Measurements from ENCODE around the gene F12. TPM values are rescaled to one million over a fixed set of nuclear protein-coding genes. Genes with fewer than 3 reads are reported as not detected.
A peak's percentile ranks its signal among the peaks of the same experiment; 100 is the strongest.

F12 gene
- total RNA-seq, result 1 to 10 TPM in 1 of 2 donors, under 1 TPM in 1; 0.95 to 2.9 TPM
- polyA plus RNA-seq (2013, experiment 1 of 2), result 0.75 TPM
- 0.46 TPM for polyA plus RNA-seq (2013, experiment 2 of 2)
- long read RNA-seq, experiment 1, partial matches to known transcripts, result 1 of 3 reads
- long read RNA-seq, experiment 1, other reads (novel, unspliced or antisense), result 1 of 3 reads
- long read RNA-seq, experiment 2, partial matches to known transcripts, result 3 of 7 reads
- long read RNA-seq, experiment 2, other reads (novel, unspliced or antisense), result 1 of 7 reads
- long read RNA-seq, experiment 3, partial matches to known transcripts, result 4 of 5 reads
- long read RNA-seq, experiment 3, other reads (novel, unspliced or antisense), result 0 of 5 reads
- long read RNA-seq, experiment 4, partial matches to known transcripts, result 1 of 5 reads
- long read RNA-seq, experiment 4, other reads (novel, unspliced or antisense), result 3 of 5 reads

GRCh38 chr5:177409043-177409801 lies at the start of gene F12:
Gene F12, minus strand, starts transcription at chr5:177409564. Its CDS starts 37 bp downstream, at chr5:177409527.
- Histone ChIP-seq H3K4me1 (ENCODE audit: control insufficient read depth, insufficient read depth, low read length) (no peaks in the 10 kb centered on the region), H3K36me3 (ENCODE audit: control insufficient read depth, insufficient read depth, low read length) (no peaks in the 10 kb centered on the region), H3K27me3 (ENCODE audit: control insufficient read depth, insufficient read depth, low read length, poor library complexity, severe bottlenecking) (peaks cover 73% of the 10 kb centered on the region), H3K27ac (ENCODE audit: low read depth, low read length) (no peak within 1 kb of the TSS), H3K9ac (ENCODE audit: extremely low read depth, low read length, poor library complexity, severe bottlenecking) (no peak within 1 kb of the TSS), H3K9me3 (ENCODE audit: control insufficient read depth, low read length) (no peaks in the 10 kb centered on the region), H3K4me3 (ENCODE audit: low read length) (no peak within 1 kb of the TSS)
- TF ChIP-seq, protein P1, sequence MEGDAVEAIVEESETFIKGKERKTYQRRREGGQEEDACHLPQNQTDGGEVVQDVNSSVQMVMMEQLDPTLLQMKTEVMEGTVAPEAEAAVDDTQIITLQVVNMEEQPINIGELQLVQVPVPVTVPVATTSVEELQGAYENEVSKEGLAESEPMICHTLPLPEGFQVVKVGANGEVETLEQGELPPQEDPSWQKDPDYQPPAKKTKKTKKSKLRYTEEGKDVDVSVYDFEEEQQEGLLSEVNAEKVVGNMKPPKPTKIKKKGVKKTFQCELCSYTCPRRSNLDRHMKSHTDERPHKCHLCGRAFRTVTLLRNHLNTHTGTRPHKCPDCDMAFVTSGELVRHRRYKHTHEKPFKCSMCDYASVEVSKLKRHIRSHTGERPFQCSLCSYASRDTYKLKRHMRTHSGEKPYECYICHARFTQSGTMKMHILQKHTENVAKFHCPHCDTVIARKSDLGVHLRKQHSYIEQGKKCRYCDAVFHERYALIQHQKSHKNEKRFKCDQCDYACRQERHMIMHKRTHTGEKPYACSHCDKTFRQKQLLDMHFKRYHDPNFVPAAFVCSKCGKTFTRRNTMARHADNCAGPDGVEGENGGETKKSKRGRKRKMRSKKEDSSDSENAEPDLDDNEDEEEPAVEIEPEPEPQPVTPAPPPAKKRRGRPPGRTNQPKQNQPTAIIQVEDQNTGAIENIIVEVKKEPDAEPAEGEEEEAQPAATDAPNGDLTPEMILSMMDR (conservative IDR thresholded peaks at IDR 0.05), result no peak
- H3K27ac Mint-ChIP-seq, result no peak within 1 kb of the TSS
- no peaks in the 10 kb centered on the region for H3K36me3 Mint-ChIP-seq (ENCODE audit: low read depth)
- no peaks in the 10 kb centered on the region for H3K9me3 Mint-ChIP-seq
- 86 to 90% methylated on average over 3 to 9 of the region's 9 CpGs for WGBS, 2 experiments (ENCODE audit: insufficient coverage in 1 of 2, insufficient read length in 1 of 2)
- no peak within 1 kb of the TSS for H3K4me3 Mint-ChIP-seq
- DNase-seq, result no peak
- no peaks in the 10 kb centered on the region for H3K4me1 Mint-ChIP-seq
- H3K27me3 Mint-ChIP-seq (ENCODE audit: insufficient read depth), result peaks cover 89% of the 10 kb centered on the region

DNA sequence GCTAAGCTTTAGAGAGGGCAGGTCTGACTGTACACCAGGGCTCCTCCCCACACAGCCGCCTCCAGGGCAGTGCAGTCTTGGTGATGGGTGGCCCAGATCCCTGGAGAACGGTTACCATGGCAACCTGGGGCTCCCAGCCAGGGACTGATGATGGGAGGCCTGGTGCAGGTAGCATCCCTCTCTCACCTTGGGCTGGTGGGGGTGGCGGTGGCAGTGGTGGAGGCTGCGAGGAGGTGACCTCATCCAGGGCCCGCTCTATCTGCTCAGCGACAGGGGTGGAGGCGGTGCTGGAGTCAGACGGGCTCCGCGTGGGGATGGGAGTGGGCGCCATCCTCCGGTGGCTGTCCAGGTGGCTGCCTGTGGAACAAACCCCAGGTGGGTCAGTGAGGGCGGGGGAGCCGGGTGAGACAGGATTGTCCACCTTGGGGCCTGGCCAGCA lies 49.6 kb upstream of the F12 start:
- H3K4me1 Mint-ChIP-seq, result peaks cover 8% of the 10 kb centered on the region
- Histone ChIP-seq H3K27me3 (ENCODE audit: control insufficient read depth, insufficient read depth, low read length, poor library complexity, severe bottlenecking) (no peaks in the 10 kb centered on the region), H3K4me3 (ENCODE audit: low read length) (no peak overlapping the region), H3K36me3 (ENCODE audit: control insufficient read depth, insufficient read depth, low read length) (peaks cover 68% of the 10 kb centered on the region), H3K27ac (ENCODE audit: low read depth, low read length) (peak overlapping the region; percentile 76), H3K9me3 (ENCODE audit: control insufficient read depth, low read length) (no peaks in the 10 kb centered on the region), H3K4me1 (ENCODE audit: control insufficient read depth, insufficient read depth, low read length) (peaks cover 2% of the 10 kb centered on the region), H3K9ac (ENCODE audit: extremely low read depth, low read length, poor library complexity, severe bottlenecking) (no peak overlapping the region)
- H3K27ac Mint-ChIP-seq, result no peak overlapping the region
- peaks cover 1% of the 10 kb centered on the region for H3K27me3 Mint-ChIP-seq (ENCODE audit: insufficient read depth)
- WGBS, 2 experiments (ENCODE audit: insufficient coverage in 1 of 2, insufficient read length in 1 of 2), result 94 to 96% methylated on average over 5 to 14 of the region's 14 CpGs
- peaks cover 50% of the 10 kb centered on the region for H3K36me3 Mint-ChIP-seq (ENCODE audit: low read depth)
- H3K4me3 Mint-ChIP-seq, result no peak overlapping the region
- TF ChIP-seq, protein P1 (conservative IDR thresholded peaks at IDR 0.05), result no peak
- DNase-seq, result peak; percentile 74
- H3K9me3 Mint-ChIP-seq, result no peaks in the 10 kb centered on the region

DNA sequence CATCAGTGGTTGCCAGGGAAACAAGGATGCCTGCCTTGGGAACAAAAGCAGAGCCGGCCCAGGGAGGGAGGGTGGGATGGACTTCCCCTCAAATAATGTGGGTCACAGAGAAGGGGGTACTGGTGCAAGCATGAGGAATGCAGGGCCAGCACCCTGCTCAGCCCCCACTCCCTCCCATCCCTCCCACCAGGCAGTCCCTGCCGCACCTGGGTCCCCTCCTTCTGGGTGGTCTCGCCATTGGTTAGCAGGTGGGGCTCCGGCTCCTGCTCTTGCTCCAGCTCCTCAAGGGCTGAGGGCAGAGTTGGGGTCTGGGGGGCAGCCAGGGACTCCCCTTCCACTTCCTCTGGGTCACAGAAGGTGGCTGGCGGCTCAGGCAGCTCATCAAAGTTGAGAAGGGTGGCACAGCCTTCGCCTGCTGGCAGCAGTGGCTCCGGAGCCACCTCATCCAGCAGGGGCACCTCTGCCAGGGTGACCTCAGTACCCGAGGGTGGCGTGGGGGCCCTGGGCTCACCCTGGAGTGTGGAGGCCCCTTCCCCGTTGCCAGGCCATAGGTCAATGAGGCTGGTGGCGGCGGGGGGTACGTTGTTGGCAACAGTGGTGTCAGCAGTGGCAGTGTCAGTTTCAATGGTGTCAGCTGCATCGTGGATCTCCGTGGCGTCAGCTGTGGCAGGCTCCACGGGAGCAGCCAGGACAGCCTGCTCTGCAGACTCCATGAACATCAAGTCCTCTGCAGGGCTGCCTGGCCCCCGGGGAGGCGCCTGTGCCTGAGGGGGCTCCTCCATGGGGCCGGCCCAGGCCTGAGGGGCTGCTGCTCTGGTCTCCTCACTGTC lies 48.7 kb upstream of the F12 start:
- TF ChIP-seq, protein P1 (conservative IDR thresholded peaks at IDR 0.05), result no peak
- Histone ChIP-seq H3K4me3 (ENCODE audit: low read length) (no peak overlapping the region), H3K36me3 (ENCODE audit: control insufficient read depth, insufficient read depth, low read length) (peaks cover 59% of the 10 kb centered on the region), H3K4me1 (ENCODE audit: control insufficient read depth, insufficient read depth, low read length) (peaks cover 2% of the 10 kb centered on the region), H3K27me3 (ENCODE audit: control insufficient read depth, insufficient read depth, low read length, poor library complexity, severe bottlenecking) (peaks cover 3% of the 10 kb centered on the region), H3K27ac (ENCODE audit: low read depth, low read length) (peak overlapping the region; percentile 89), H3K9ac (ENCODE audit: extremely low read depth, low read length, poor library complexity, severe bottlenecking) (no peak overlapping the region), H3K9me3 (ENCODE audit: control insufficient read depth, low read length) (no peaks in the 10 kb centered on the region)
- WGBS, 2 experiments (ENCODE audit: insufficient coverage in 1 of 2, insufficient read length in 1 of 2), result 86 to 92% methylated on average over 17 to 20 of the region's 20 CpGs
- Mint-ChIP-seq H3K4me3 (no peak overlapping the region), H3K27me3 (ENCODE audit: insufficient read depth) (peaks cover 10% of the 10 kb centered on the region), H3K4me1 (peaks cover 8% of the 10 kb centered on the region), H3K36me3 (ENCODE audit: low read depth) (peaks cover 43% of the 10 kb centered on the region), H3K27ac (no peak overlapping the region), H3K9me3 (no peaks in the 10 kb centered on the region)
- DNase-seq, result peak; percentile 68
